GM23338 (cell line): ENCODE results near the gene PCDHB8. TPM values are rescaled to one million over a fixed set of nuclear protein-coding genes. Genes with fewer than 3 reads are reported as not detected.
"Not testable (repeated sequence)": the region's sequence is repeated elsewhere in the genome, so short reads cannot be mapped to it uniquely, and the experiment has no call there.

ENCODE experiments used
- ATAC-seq: fragments of 200-7000 bp; cut with Tn5 transposase; 3 replicates; pipeline ENCODE4 v1.9.1; 2020
- DNase-seq: peaks from one replicate; pipeline ENCODE4 v3.0.0-alpha.2; 2015; ENCODE audit warnings: low spot score
- H2AFZ ChIP-seq: fragments of 200-600 bp; sonication (generic); 2 replicates; pipeline ENCODE4 v1.8.0; 2016; ENCODE audit warnings: antibody characterized with exemption, mild to moderate bottlenecking, moderate library complexity
- H3F3A ChIP-seq: fragments of 200-600 bp; sonication (generic); replicated peaks from 2 replicates; pipeline ENCODE4 v1.8.0; 2017; ENCODE audit warnings: antibody characterized with exemption, mixed run types, low read depth
- H3K27ac ChIP-seq: fragments of 200-600 bp; sonication (generic); 2 replicates; pipeline ENCODE4 v1.6.1; 2016; ENCODE audit warnings: low read depth
- H3K27me3 ChIP-seq: fragments of 200-600 bp; sonication (generic); 2 replicates; pipeline ENCODE4 v1.8.0; 2016; ENCODE audit warnings: mild to moderate bottlenecking, mixed run types, moderate library complexity; ENCODE audit not compliant: insufficient read depth
- H3K36me3 ChIP-seq: fragments of 200-600 bp; sonication (generic); 2 replicates; pipeline ENCODE4 v1.8.0; 2016; ENCODE audit warnings: mild to moderate bottlenecking; ENCODE audit not compliant: insufficient read depth
- H3K4me1 ChIP-seq: fragments of 200-600 bp; sonication (generic); 2 replicates; pipeline ENCODE4 v1.8.0; 2016; ENCODE audit warnings: mild to moderate bottlenecking, moderate library complexity; ENCODE audit not compliant: insufficient read depth
- H3K4me2 ChIP-seq: fragments of 200-600 bp; sonication (generic); 2 replicates; pipeline ENCODE4 v1.7.1; 2017; ENCODE audit warnings: mixed run types
- H3K4me3 ChIP-seq: fragments of 200-600 bp; sonication (generic); 2 replicates; pipeline ENCODE4 v1.6.1; 2016; ENCODE audit warnings: mixed run types
- H3K79me2 ChIP-seq: fragments of 200-600 bp; sonication (generic); replicated peaks from 2 replicates; pipeline ENCODE4 v1.8.0; 2017; ENCODE audit warnings: mild to moderate bottlenecking; ENCODE audit not compliant: insufficient read depth
- H3K9me2 ChIP-seq: fragments of 200-600 bp; sonication (generic); 2 replicates; pipeline ENCODE4 v1.8.0; 2017; ENCODE audit not compliant: insufficient read depth
- H4K20me1 ChIP-seq: fragments of 200-600 bp; sonication (generic); replicated peaks from 2 replicates; pipeline ENCODE4 v1.8.0; 2017; ENCODE audit warnings: mild to moderate bottlenecking; ENCODE audit not compliant: insufficient read depth
- H3K27ac Mint-ChIP-seq: 2 replicates; pipeline ENCODE4 v1.8.0; 2020; ENCODE audit warnings: inconsistent platforms, mild to moderate bottlenecking, moderate library complexity, mixed read lengths
- H3K27me3 Mint-ChIP-seq: 3 replicates; pipeline ENCODE4 v1.8.0; 2022; ENCODE audit warnings: low read depth, mild to moderate bottlenecking, moderate library complexity, mixed read lengths, inconsistent platforms; ENCODE audit not compliant: insufficient read depth, poor library complexity
- H3K36me3 Mint-ChIP-seq: 3 replicates; pipeline ENCODE4 v1.8.0; 2021; ENCODE audit warnings: low read depth, mild to moderate bottlenecking, inconsistent platforms, moderate library complexity, mixed read lengths
- H3K4me1 Mint-ChIP-seq: 3 replicates; pipeline ENCODE4 v1.8.0; 2020; ENCODE audit warnings: mild to moderate bottlenecking, inconsistent platforms, mixed read lengths
- H3K4me3 Mint-ChIP-seq: 3 replicates; pipeline ENCODE4 v1.8.0; 2021; ENCODE audit warnings: moderate library complexity, mild to moderate bottlenecking, inconsistent platforms, mixed read lengths
- H3K9me3 Mint-ChIP-seq: 3 replicates; pipeline ENCODE4 v1.8.0; 2020; ENCODE audit warnings: moderate library complexity, mild to moderate bottlenecking, inconsistent platforms, mixed read lengths
- CREB1 ChIP-seq: fragments of 250-450 bp; sonication (Bioruptor Pico); IDR thresholded peaks from 2 replicates; pipeline ENCODE4 v1.5.0; 2020; ENCODE audit warnings: low read depth, mild to moderate bottlenecking, moderate library complexity
- EZH2 ChIP-seq: fragments of 200-600 bp; sonication (generic); IDR thresholded peaks from one replicate; pipeline ENCODE4 v1.8.0; 2017; ENCODE audit warnings: antibody characterized with exemption, mild to moderate bottlenecking, low read depth; ENCODE audit not compliant: unreplicated experiment
- POLR2AphosphoS5 ChIP-seq: IDR thresholded peaks from 2 replicates; pipeline ENCODE4 v1.6.1; 2016; ENCODE audit warnings: antibody characterized with exemption, low read depth
- STAT1 ChIP-seq: IDR thresholded peaks from one replicate; pipeline ENCODE4 v1.6.1; 2016; ENCODE audit warnings: antibody characterized with exemption; ENCODE audit not compliant: unreplicated experiment
- ZNF331 ChIP-seq: fragments of 250-450 bp; sonication (Bioruptor Pico); IDR thresholded peaks from 2 replicates; pipeline ENCODE4 v1.5.0; 2020; ENCODE audit warnings: low read depth, mild to moderate bottlenecking, moderate library complexity
- polyA plus RNA-seq: library from polyadenylated mRNA; unstranded; fragments of >200 nt; fragmentation: Nextera tagmentation; extraction: Ambion mirVana; gene quantifications from 2 replicates; pipeline ENCODE4 v1.2.1, GENCODE V29; 2016
- total RNA-seq: library from RNA; depleted of rRNA; stranded (reverse); fragments of >200 nt; shearing (Covaris generic); gene quantifications from 2 replicates; pipeline ENCODE4 v1.2.3, GENCODE V29; 2014
- TF ChIP-seq, protein P1 (sequence below): IDR thresholded peaks from one replicate; pipeline ENCODE4 v1.6.1; 2018; ENCODE audit warnings: antibody characterized with exemption; ENCODE audit not compliant: unreplicated experiment
- TF ChIP-seq, protein P2 (sequence below): IDR thresholded peaks from 2 replicates; pipeline ENCODE4 v1.6.1; 2016; ENCODE audit warnings: antibody characterized with exemption

The PCDHB8 gene
- total and polyA plus RNA-seq, 2 experiments from 2014 or later, result 0.84 to 2.7 TPM

DNA sequence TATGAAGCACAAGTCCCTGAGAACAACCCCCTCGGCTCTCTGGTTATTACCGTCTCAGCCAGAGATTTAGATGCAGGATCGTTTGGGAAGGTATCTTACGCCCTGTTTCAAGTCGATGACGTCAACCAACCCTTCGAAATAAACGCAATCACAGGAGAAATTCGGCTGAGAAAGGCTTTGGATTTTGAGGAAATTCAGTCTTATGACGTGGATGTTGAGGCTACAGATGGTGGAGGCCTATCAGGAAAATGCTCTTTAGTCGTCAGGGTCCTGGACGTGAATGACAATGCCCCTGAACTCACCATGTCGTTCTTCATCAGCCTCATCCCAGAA is 26.6 kb upstream of the PCDHB8 start:
- Mint-ChIP-seq H3K27ac (no peak overlapping the region), H3K9me3 (peaks cover 28% of the 10 kb centered on the region), H3K36me3 (peaks cover 25% of the 10 kb centered on the region), H3K4me1 (no peaks in the 10 kb centered on the region), H3K4me3 (no peak overlapping the region), H3K27me3 (peaks cover 5% of the 10 kb centered on the region)
- Histone ChIP-seq H3K4me1 (no peaks in the 10 kb centered on the region), H4K20me1 (no peaks in the 10 kb centered on the region; the same call in 1 of the 2 replicates), H3K9me2 (no peaks in the 10 kb centered on the region), H3K36me3 (no peaks in the 10 kb centered on the region), H3K4me2 (no peak overlapping the region), H3F3A (no peaks in the 10 kb centered on the region), H3K27ac (no peak overlapping the region), H3K4me3 (no peak overlapping the region), H2AFZ (no peak overlapping the region), H3K79me2 (no peaks in the 10 kb centered on the region), H3K27me3 (no peaks in the 10 kb centered on the region)
- no peak for ATAC-seq
- TF ChIP-seq CREB1 (CRISPR knock-in tag) (no peak), EZH2 (no peak), ZNF331 (CRISPR knock-in tag) (no peak), POLR2AphosphoS5 (no peak), STAT1 (no peak)
- TF ChIP-seq, protein P1, sequence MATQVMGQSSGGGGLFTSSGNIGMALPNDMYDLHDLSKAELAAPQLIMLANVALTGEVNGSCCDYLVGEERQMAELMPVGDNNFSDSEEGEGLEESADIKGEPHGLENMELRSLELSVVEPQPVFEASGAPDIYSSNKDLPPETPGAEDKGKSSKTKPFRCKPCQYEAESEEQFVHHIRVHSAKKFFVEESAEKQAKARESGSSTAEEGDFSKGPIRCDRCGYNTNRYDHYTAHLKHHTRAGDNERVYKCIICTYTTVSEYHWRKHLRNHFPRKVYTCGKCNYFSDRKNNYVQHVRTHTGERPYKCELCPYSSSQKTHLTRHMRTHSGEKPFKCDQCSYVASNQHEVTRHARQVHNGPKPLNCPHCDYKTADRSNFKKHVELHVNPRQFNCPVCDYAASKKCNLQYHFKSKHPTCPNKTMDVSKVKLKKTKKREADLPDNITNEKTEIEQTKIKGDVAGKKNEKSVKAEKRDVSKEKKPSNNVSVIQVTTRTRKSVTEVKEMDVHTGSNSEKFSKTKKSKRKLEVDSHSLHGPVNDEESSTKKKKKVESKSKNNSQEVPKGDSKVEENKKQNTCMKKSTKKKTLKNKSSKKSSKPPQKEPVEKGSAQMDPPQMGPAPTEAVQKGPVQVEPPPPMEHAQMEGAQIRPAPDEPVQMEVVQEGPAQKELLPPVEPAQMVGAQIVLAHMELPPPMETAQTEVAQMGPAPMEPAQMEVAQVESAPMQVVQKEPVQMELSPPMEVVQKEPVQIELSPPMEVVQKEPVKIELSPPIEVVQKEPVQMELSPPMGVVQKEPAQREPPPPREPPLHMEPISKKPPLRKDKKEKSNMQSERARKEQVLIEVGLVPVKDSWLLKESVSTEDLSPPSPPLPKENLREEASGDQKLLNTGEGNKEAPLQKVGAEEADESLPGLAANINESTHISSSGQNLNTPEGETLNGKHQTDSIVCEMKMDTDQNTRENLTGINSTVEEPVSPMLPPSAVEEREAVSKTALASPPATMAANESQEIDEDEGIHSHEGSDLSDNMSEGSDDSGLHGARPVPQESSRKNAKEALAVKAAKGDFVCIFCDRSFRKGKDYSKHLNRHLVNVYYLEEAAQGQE, result no peak
- TF ChIP-seq, protein P2, sequence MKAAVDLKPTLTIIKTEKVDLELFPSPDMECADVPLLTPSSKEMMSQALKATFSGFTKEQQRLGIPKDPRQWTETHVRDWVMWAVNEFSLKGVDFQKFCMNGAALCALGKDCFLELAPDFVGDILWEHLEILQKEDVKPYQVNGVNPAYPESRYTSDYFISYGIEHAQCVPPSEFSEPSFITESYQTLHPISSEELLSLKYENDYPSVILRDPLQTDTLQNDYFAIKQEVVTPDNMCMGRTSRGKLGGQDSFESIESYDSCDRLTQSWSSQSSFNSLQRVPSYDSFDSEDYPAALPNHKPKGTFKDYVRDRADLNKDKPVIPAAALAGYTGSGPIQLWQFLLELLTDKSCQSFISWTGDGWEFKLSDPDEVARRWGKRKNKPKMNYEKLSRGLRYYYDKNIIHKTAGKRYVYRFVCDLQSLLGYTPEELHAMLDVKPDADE, result no peak
- no peak for DNase-seq

DNA sequence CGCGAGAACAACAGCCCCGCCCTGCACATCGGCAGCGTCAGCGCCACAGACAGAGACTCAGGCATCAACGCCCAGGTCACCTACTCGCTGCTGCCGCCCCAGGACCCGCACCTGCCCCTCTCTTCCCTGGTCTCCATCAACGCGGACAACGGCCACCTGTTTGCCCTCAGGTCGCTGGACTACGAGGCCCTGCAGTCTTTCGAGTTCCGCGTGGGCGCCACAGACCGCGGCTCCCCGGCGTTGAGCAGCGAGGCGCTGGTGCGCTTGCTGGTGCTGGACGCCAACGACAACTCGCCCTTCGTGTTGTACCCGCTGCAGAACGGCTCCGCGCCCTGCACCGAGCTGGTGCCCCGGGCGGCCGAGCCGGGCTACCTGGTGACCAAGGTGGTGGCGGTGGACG is 26.0 kb upstream of the PCDHB8 start:
- H3K4me1 Mint-ChIP-seq, H3K4me1 ChIP-seq, H3K27me3 Mint-ChIP-seq, H2AFZ ChIP-seq, H3K36me3 ChIP-seq, H3K79me2 ChIP-seq, H3K27ac Mint-ChIP-seq, H4K20me1 ChIP-seq, H3K9me2 ChIP-seq, H3K4me3 ChIP-seq, H3F3A ChIP-seq, H3K4me3 Mint-ChIP-seq, H3K27me3 ChIP-seq, H3K4me2 ChIP-seq, ATAC-seq, H3K27ac ChIP-seq, DNase-seq: not testable (repeated sequence)
- Mint-ChIP-seq H3K36me3 (peaks cover 32% of the 10 kb centered on the region), H3K9me3 (peaks cover 32% of the 10 kb centered on the region)

DNA sequence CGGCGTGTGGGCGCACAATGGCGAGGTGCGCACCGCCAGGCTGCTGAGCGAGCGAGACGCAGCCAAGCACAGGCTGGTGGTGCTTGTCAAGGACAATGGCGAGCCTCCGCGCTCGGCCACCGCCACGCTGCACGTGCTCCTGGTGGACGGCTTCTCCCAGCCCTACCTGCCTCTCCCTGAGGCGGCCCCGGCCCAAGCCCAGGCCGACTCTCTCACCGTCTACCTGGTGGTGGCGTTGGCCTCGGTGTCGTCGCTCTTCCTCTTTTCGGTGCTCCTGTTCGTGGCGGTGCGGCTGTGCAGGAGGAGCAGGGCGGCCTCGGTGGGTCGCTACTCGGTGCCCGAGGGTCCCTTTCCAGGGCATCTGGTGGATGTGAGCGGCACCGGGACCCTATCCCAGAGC is 25.5 kb upstream of the PCDHB8 start:
- ATAC-seq, H2AFZ ChIP-seq, H3K27me3 Mint-ChIP-seq, H3K4me1 Mint-ChIP-seq, H3K36me3 ChIP-seq, H3K4me2 ChIP-seq, DNase-seq, H3K27ac Mint-ChIP-seq, H3K27ac ChIP-seq, H3F3A ChIP-seq, H3K79me2 ChIP-seq, H3K4me1 ChIP-seq, H3K4me3 ChIP-seq, H3K27me3 ChIP-seq, H3K9me2 ChIP-seq, H4K20me1 ChIP-seq, H3K4me3 Mint-ChIP-seq: not testable (repeated sequence)
- Mint-ChIP-seq H3K9me3 (peaks cover 37% of the 10 kb centered on the region), H3K36me3 (peaks cover 36% of the 10 kb centered on the region)
